A549 treated with Hydrocortisone at 1 μM for 4 hours (cell line): Measurements from ENCODE around the gene AIFM1. TPM values are rescaled to one million over a fixed set of nuclear protein-coding genes. Genes with fewer than 3 reads are reported as not detected.

Source experiments
- total RNA-seq: library from RNA; stranded (reverse); fragments of 200-300 nt; extraction: Qiagen RNA extraction; gene quantifications from 5 replicates; pipeline ENCODE4 v1.2.3, GENCODE V29; 2022

The AIFM1 gene
- 67.4 to 77.6 TPM (median 72.9 TPM) in 5 replicates for total RNA-seq

DNA sequence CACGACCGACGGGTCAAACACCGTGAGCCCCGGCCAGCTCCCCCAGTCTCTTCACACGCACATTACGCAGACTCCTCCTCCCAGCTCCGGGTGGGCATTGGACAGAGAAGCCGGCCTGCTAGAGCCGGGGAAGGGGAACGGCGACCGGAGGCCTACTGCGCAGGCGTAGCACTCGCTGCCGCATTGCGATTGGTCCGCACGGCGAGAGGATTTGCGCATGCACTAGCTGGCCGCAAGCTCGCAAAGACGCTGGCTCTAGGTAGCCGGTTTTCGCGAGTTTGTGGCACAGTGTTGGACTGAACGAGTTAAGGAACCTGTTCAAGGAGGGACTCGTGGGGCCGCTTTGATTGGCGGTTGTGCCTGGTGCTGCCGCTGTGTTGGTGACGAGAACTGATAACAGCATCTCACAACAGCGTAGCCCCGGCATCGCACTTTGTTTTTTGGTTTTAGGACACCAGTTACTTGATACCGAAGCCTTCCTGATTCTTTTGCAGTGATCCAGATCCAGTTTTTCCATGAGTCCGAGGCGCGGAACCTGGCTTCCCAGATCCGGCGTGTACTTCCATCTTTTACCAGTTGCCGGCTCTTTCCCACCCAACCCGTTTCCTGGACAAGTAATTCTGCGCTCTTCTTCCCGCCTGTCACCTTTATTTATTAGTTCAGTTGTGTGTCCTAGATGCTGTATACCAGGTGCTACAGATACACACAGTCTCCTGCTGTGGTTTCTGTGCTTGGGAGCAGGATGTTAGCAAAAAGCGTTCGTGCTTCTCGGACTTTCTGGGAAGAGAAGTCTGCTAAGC, at the start of gene AIFM1:
Gene AIFM1, minus strand, starts transcription at position 139 of the 800 bp plus-strand sequence. CDS start 185 bp downstream, outside the sequence.

DNA sequence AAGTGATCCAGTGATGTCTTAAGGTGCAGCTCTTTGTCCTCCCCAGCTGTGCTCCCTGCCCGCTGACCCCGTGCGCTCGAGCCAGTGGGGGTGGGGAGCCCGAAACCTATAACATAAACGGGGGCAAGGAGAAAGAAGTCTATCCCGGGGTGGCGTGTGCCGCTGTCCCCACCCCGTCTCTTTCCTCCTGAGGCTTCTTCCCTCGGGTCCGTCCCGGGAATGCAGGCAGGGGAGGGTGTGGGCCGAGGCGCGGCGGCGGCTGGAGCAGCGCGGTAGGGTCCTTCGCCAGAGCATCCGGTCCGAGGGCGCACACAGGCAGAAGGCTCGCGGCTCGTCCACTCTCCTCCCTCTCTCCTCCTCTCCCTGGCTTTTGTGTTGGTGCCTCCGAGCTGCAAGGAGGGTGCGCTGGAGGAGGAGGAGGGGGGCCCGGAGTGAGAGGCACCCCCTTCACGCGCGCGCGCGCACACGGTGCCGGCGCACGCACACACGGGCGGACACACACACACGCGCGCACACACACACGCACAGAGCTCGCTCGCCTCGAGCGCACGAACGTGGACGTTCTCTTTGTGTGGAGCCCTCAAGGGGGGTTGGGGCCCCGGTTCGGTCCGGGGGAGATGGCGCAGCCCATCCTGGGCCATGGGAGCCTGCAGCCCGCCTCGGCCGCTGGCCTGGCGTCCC, 5.9 kb upstream of the AIFM1 start, which contains the start of gene RAB33A:
Gene RAB33A, plus strand, starts transcription at position 517 of the 681 bp plus-strand sequence. Its CDS starts 101 bp downstream, at position 618.

DNA sequence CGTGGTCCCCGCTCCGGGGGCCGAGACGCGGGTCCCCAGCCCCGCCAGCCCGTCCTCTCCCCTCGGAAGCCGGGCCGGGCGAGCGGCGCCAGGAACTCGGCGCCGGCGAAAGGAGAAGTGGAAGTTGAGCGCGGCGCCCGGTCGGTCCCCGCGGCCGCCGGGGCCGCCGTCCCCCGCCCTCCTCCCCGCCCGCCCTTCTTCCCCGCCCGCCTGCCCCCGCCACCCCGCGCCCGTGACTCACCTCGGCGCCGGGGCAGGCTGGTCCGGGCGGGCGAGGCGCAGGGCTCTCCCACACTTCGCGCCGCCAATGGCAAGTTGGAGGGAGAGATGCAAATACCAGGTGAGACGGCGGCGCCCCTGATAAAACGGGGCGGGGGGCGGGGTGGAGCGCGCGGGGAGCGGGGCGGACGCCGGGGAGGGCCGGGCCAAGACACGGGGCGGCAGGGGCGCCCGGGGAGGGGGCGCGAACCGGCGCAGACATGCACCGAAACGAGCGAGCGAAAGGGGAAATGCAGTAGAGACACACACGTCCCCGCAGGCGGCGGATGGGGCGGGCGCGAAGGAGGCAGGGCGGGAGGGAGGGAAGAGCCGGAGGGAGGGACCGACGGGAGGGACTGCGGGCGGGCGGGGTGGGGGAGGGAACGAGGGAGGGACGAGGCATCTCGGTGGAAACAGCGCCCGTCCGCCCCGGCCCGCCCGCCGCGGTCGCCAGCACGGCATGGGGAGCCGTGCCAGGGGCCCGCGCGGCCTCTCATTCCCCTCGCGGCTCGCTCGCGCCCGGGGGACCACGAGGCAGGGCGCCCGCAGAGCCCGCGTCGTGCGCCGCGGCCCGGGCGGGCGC, 55.0 kb downstream of the AIFM1 start, which contains the start of gene ELF4:
Gene ELF4, minus strand, starts transcription at position 119 of the 841 bp plus-strand sequence. CDS start 29,167 bp downstream, outside the sequence.

Other genes with a start within 250 kb of the AIFM1 start
- gene BCORL1, start 183.2 kb downstream of the AIFM1 start, total RNA-seq, result 6.7 to 13.5 TPM (median 10.3 TPM) in 5 replicates
- 23.0 to 31.9 TPM (median 26.8 TPM) in 5 replicates for gene ELF4, start 55.3 kb downstream of the AIFM1 start, total RNA-seq
- gene RAB33A, start 6.1 kb upstream of the AIFM1 start, total RNA-seq, result 0.13 to 0.31 TPM (median 0.17 TPM) in 5 replicates
- gene ZNF280C, start 103.1 kb upstream of the AIFM1 start, total RNA-seq, result 2.4 to 3.8 TPM (median 2.8 TPM) in 5 replicates
- 16.3 to 19.0 TPM (median 16.8 TPM) in 5 replicates for gene SLC25A14, start 174.1 kb upstream of the AIFM1 start, total RNA-seq
- gene GPR119, start 219.8 kb upstream of the AIFM1 start, total RNA-seq, result not detected in 5 replicates
- gene RBMX2, start 236.1 kb upstream of the AIFM1 start, total RNA-seq, result 27.2 to 33.0 TPM (median 28.2 TPM) in 5 replicates